Chondrocyte (in vitro differentiated cells): ENCODE data around the gene RBMS1. TPM values are rescaled to one million over a fixed set of nuclear protein-coding genes. Genes with fewer than 3 reads are reported as not detected.

Experiments used
- DNase-seq: peaks from one replicate; pipeline ENCODE4 v3.0.0; 2021; ENCODE audit warnings: mixed read lengths, low spot score
- H3K27ac Mint-ChIP-seq: one replicate; pipeline ENCODE4 v1.8.0; 2021; ENCODE audit warnings: mild to moderate bottlenecking, moderate library complexity, mixed read lengths; ENCODE audit not compliant: unreplicated experiment
- H3K27me3 Mint-ChIP-seq: 2 replicates; pipeline ENCODE4 v1.8.0; 2021; ENCODE audit warnings: low read depth, mixed read lengths
- H3K36me3 Mint-ChIP-seq: 2 replicates; pipeline ENCODE4 v1.8.0; 2021; ENCODE audit warnings: low read depth, mixed read lengths
- H3K4me1 Mint-ChIP-seq: 2 replicates; pipeline ENCODE4 v1.8.0; 2021; ENCODE audit warnings: low read depth, mild to moderate bottlenecking, mixed read lengths
- H3K4me3 Mint-ChIP-seq: one replicate; pipeline ENCODE4 v1.8.0; 2021; ENCODE audit warnings: mild to moderate bottlenecking, moderate library complexity, mixed read lengths; ENCODE audit not compliant: unreplicated experiment
- H3K9me3 Mint-ChIP-seq: 2 replicates; pipeline ENCODE4 v1.8.0; 2021; ENCODE audit warnings: low read depth, mixed read lengths
- CTCF ChIP-seq: fragments of 200-600 bp; sonication (generic); IDR thresholded peaks from 2 replicates; pipeline ENCODE4 v1.5.0; 2021; ENCODE audit warnings: antibody characterized with exemption, mild to moderate bottlenecking, moderate library complexity
- total RNA-seq: library from RNA; stranded (reverse); gene quantifications from 3 replicates; pipeline ENCODE4 v1.2.1, GENCODE V29; 2021

Gene RBMS1
- total RNA-seq, 1 donor from 2014 or later: 133 TPM

GRCh38 chr2:160471950-160472349 lies 21.7 kb downstream of the RBMS1 start:
- H3K27me3 Mint-ChIP-seq: no peaks in the 10 kb centered on the region
- H3K27ac Mint-ChIP-seq: peak overlapping the region; percentile 94
- H3K4me3 Mint-ChIP-seq: no peak overlapping the region
- no peak for DNase-seq
- H3K36me3 Mint-ChIP-seq: no peaks in the 10 kb centered on the region
- no peaks in the 10 kb centered on the region for H3K9me3 Mint-ChIP-seq
- TF ChIP-seq CTCF: no peak
- H3K4me1 Mint-ChIP-seq: peaks cover 80% of the 10 kb centered on the region

GRCh38 chr2:160469621-160470204 lies 23.9 kb downstream of the RBMS1 start:
- no peak for TF ChIP-seq CTCF
- DNase-seq: no peak
- Mint-ChIP-seq H3K4me1 (peaks cover 79% of the 10 kb centered on the region), H3K9me3 (no peaks in the 10 kb centered on the region), H3K36me3 (no peaks in the 10 kb centered on the region), H3K4me3 (no peak overlapping the region), H3K27ac (peak overlapping the region; percentile 6), H3K27me3 (no peaks in the 10 kb centered on the region)

- Mint-ChIP-seq H3K27ac (peak overlapping the region; percentile 6), H3K36me3 (no peaks in the 10 kb centered on the region), H3K9me3 (no peaks in the 10 kb centered on the region), H3K4me3 (no peak overlapping the region), H3K27me3 (no peaks in the 10 kb centered on the region), H3K4me1 (peaks cover 75% of the 10 kb centered on the region)
- TF ChIP-seq CTCF: no peak
- no peak for DNase-seq
These were observed 24.4 kb downstream of the RBMS1 start for GRCh38 chr2:160469164-160469563.

GRCh38 chr2:160467086-160467485 lies 26.5 kb downstream of the RBMS1 start:
- H3K27me3 Mint-ChIP-seq: no peaks in the 10 kb centered on the region
- DNase-seq: no peak
- H3K4me1 Mint-ChIP-seq: peaks cover 59% of the 10 kb centered on the region
- no peaks in the 10 kb centered on the region for H3K36me3 Mint-ChIP-seq
- TF ChIP-seq CTCF: no peak
- no peak overlapping the region for H3K4me3 Mint-ChIP-seq
- H3K9me3 Mint-ChIP-seq: no peaks in the 10 kb centered on the region
- H3K27ac Mint-ChIP-seq: peak overlapping the region; percentile 2

GRCh38 chr2:160465406-160465805 lies 28.2 kb downstream of the RBMS1 start:
- H3K9me3 Mint-ChIP-seq: no peaks in the 10 kb centered on the region
- no peaks in the 10 kb centered on the region for H3K27me3 Mint-ChIP-seq
- DNase-seq: no peak
- peaks cover 44% of the 10 kb centered on the region for H3K4me1 Mint-ChIP-seq
- TF ChIP-seq CTCF: no peak
- H3K36me3 Mint-ChIP-seq: no peaks in the 10 kb centered on the region
- no peak overlapping the region for H3K4me3 Mint-ChIP-seq
- no peak overlapping the region for H3K27ac Mint-ChIP-seq
